ENCODE measurements around the gene PLD3. TPM values are rescaled to one million over a fixed set of nuclear protein-coding genes. Genes with fewer than 3 reads are reported as not detected.
A peak's percentile ranks its signal among the peaks of the same experiment; 100 is the strongest.

The PLD3 gene
- total RNA-seq, 1 donor from 2014 or later: 169 TPM

DNA sequence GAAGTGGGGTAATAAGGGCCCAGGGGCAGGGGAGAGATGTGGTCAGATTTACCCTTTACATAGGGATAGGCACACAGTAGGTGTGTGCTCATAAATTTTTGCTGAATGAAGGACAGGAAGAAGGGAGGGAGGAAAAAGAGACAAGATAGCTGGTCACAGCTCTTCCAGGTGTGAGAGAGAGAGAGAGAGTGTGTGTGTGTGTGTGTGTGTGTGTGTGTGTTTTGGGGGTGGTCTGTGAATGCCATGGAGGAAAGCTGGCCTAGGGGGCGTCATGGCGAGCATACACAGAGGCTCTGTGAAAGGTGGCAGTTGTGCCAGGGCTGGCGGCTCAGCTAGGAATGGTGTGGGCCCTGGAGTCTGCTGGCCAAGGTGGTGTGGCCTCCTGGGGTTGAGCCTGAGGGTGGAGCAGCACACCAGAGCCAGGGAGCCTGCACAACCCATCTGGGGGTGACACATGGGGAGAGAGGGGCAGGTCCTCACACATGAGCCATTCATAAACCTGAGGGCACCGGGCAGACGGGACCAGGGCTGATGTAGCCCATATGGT, 70.6 kb downstream of the PLD3 start:
- DNase-seq (ENCODE audit: missing footprints) (no peak), ATAC-seq (no peak)
- intact Hi-C loops (cut with DNase I): no loop called here

- DNase-seq (ENCODE audit: missing footprints) (no peak), ATAC-seq (no peak)
- intact Hi-C loops (cut with DNase I): loop anchor here (5.0 to 10.0 kb wide), 2 partner anchors 72 to 295 kb away; partner anchors contain the start of genes C19orf47, COQ8B, ITPKC and PLD3
These were observed 71.3 kb downstream of the PLD3 start for GRCh38 chr19:40419780-40420179.

DNA sequence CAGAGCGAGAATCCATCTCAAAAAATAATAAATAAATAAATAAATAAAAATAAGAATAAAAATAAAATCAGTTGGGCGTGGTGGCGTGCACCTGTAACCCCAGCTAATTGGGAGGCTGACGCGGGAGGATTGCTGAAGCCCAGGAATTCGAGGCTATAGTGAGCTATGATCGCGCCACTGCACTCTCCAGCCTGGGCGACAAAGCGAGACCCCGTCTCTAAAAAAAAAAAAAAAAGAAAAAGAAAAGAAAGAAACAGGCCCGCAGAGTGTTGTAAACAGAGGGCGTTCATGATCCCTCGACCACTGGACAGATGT, 71.9 kb downstream of the PLD3 start:
- DNase-seq (ENCODE audit: missing footprints) (no peak), ATAC-seq (no peak)
- intact Hi-C loops (cut with DNase I): loop anchor here (5.0 to 10.0 kb wide), 2 partner anchors 73 to 294 kb away; partner anchors contain the start of genes C19orf47, COQ8B, ITPKC and PLD3

GRCh38 chr19:40420766-40421765, 72.6 kb downstream of the PLD3 start:
- DNase-seq (ENCODE audit: missing footprints) (peak; percentile 96), ATAC-seq (peak; percentile 89)
- intact Hi-C loops (cut with DNase I): loop anchor here (5.0 to 10.0 kb wide), 2 partner anchors 74 to 294 kb away; partner anchors contain the start of genes C19orf47, COQ8B, ITPKC and PLD3

- ATAC-seq: no peak
- DNase-seq (ENCODE audit: missing footprints): no peak
- intact Hi-C loops (cut with DNase I): loop anchor here (5.0 to 10.0 kb wide), 2 partner anchors 75 to 293 kb away; partner anchors contain the start of genes C19orf47, COQ8B, ITPKC and PLD3
These were observed 73.7 kb downstream of the PLD3 start for GRCh38 chr19:40421993-40422747.

- intact Hi-C loops (cut with DNase I): loop anchor here (5.0 to 10.0 kb wide), 2 partner anchors 76 to 292 kb away; partner anchors contain the start of genes C19orf47, COQ8B, ITPKC and PLD3
- DNase-seq (ENCODE audit: missing footprints) (no peak), ATAC-seq (no peak)
These were observed 74.5 kb downstream of the PLD3 start for GRCh38 chr19:40422748-40423566.

DNA sequence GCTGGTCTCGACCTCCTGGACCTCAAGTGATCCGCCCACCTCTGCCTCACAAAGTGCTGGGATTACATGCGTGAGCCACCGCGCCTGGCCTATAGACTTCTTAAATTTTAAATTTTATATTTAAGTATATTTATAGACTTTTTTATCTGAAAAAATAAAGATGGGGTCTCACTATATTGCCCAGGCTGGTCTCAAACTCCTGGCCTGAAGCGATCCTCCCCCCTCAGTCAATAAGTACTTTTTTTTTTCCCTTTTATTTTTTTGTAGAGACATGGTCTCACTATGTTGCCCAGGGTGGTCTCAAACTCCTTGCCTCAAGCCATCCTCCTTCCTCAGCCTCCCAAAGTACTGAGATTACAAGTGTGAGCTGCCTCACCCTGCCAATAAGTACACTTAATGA, 75.4 kb downstream of the PLD3 start:
- ATAC-seq: no peak
- intact Hi-C loops (cut with DNase I): loop anchor here (5.0 to 10.0 kb wide), 2 partner anchors 77 to 291 kb away; partner anchors contain the start of genes C19orf47, COQ8B, ITPKC and PLD3
- DNase-seq (ENCODE audit: missing footprints): no peak

DNA sequence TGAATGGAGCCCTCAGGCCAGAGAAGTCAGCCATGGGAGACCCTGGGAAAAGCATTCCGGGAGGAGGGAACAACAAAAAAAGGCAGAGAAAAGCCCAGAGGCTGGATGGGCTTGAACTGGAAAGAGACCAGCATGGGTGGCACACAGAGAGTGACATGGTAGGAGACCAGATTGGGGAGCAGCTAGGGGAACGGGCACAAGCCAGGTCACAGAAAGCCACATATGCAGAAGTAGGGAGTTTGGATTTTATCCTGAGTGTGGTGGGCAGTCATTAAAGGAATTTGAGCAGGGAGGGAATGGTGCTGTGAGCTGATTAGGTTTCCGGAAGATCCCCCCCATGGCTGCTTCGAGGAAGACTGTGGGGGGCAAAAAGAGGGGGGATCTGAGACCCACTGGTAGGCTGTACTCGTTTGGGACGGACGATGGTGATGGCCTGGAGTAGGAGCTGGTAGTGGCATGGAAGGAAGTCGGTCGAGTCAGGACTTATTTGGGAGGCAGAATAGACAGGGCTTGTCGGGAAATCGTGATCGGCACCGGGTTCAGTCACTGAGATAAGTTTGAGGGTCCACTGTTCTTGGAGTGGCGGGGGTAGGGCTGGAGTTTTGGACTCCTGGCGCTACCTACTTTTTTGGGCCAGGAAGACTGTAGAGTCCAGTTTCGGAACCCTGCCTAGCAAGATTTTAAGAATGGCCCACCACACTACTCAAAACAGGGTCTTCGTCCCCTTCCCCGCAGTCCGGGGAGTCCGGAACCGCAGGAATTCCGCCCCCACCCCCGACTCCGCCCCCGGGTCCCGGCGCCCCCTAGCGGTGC, 76.3 kb downstream of the PLD3 start:
- intact Hi-C loops (cut with DNase I): loop anchor here (1.0 to 10.0 kb wide), 3 partner anchors 18 to 290 kb away; partner anchors contain the start of genes C19orf47, COQ8B, ITPKC and PLD3
- DNase-seq (ENCODE audit: missing footprints) (no peak), ATAC-seq (peak; percentile 30)

DNA sequence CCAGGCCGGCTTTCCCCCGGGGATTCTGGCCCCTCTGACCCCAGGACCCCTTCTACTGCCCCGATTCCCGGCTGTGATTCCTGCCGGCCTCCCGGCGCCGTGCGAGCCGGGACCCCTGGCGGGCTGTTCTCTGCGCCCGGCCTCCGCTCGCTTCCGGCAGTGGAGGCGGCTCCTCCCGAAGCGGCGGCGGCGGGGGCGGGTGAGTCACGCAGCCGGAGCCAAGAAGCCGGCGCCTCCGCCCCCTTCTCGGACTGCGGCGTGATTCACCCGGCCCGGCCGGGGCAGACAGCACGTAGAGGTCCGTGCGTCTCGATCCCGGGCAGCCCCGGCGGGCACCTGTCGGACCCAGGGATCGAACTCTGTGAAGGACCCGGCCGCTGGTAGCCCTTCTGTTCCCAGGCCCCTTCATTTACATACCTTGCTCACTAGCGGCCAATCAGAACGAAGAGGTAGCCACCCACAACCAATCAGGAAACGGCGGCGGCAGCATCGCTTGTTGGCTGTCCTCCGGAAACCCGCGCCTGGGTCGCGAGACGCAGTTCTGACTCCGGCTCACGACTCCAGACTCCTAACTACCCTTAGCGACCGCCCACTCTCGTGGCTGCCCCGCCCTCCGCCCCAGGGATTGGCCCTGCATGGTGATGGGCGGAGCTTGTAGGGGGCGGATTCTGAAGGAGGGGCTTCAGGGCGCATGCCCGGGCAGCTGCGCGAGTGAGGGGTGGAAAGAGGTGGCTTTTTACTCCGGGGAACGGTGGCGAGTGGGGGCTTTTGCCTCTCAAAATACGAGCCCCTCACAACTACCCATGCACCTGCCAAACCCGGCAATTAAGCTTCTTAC, 77.2 kb downstream of the PLD3 start, which contains the start of gene SERTAD1:
TSS of gene SERTAD1 (minus strand) at position 543 of the 838 bp plus-strand sequence. CDS start 2,446 bp downstream, outside the sequence.
- peak; percentile 100 for DNase-seq (ENCODE audit: missing footprints)
- ATAC-seq: peak; percentile 94
- intact Hi-C loops (cut with DNase I): loop anchor here (1.0 to 10.0 kb wide), 2 partner anchors 18 to 289 kb away; partner anchors contain the start of genes COQ8B and ITPKC

Small RNAs within 50 kb of the gene (microRNA-seq; reads per million reads assigned to microRNA genes)
- not detected for gene MIR6796

Other genes starting within 250 kb of the PLD3 start
- gene MAP3K10, start 157.3 kb upstream of the PLD3 start, total RNA-seq: 22.7 TPM
- gene TTC9B, start 130.3 kb upstream of the PLD3 start, total RNA-seq: not detected
- not detected for gene CCNP, start 122.0 kb upstream of the PLD3 start, total RNA-seq
- gene AKT2, start 63.4 kb upstream of the PLD3 start, total RNA-seq: 114 TPM
- gene C19orf47, start 298 bp upstream of the PLD3 start, total RNA-seq: 222 TPM
- not detected for gene HIPK4, start 41.5 kb downstream of the PLD3 start, total RNA-seq
- gene PRX, start 64.7 kb downstream of the PLD3 start, total RNA-seq: 3.5 TPM
- 12.0 TPM for gene SERTAD1, start 77.3 kb downstream of the PLD3 start, total RNA-seq
- 28.2 TPM for gene SERTAD3, start 95.6 kb downstream of the PLD3 start, total RNA-seq
- 127 TPM for gene BLVRB, start 117.0 kb downstream of the PLD3 start, total RNA-seq
- 5.1 TPM for gene SPTBN4, start 118.3 kb downstream of the PLD3 start, total RNA-seq
- 20.6 TPM for gene SHKBP1, start 228.2 kb downstream of the PLD3 start, total RNA-seq